HG02852 (cell line): Measurements from ENCODE around the gene KCNMA1.

Experiments
- ATAC-seq: cut with Tn5 transposase; IDR thresholded peaks from one replicate; pipeline ENCODE4 v1.9.1; 2021; ENCODE audit warnings: mild to moderate bottlenecking, moderate library complexity; ENCODE audit not compliant: unreplicated experiment

KCNMA1 gene

GRCh38 chr10:77383861-77384553, 253.6 kb downstream of the KCNMA1 start:
- ATAC-seq, result no peak

- ATAC-seq, result no peak
These were observed 255.9 kb downstream of the KCNMA1 start for GRCh38 chr10:77381750-77382149.

- no peak for ATAC-seq
These were observed 256.9 kb downstream of the KCNMA1 start for GRCh38 chr10:77380723-77381122.

- no peak for ATAC-seq
These were observed 257.4 kb downstream of the KCNMA1 start for GRCh38 chr10:77380191-77380590.

- ATAC-seq, result no peak
These were observed 258.9 kb downstream of the KCNMA1 start for GRCh38 chr10:77378366-77379349.

- no peak for ATAC-seq
These were observed 259.8 kb downstream of the KCNMA1 start for GRCh38 chr10:77377678-77378352.

GRCh38 chr10:77377034-77377433, 260.6 kb downstream of the KCNMA1 start:
- no peak for ATAC-seq

GRCh38 chr10:77374189-77374656, 263.4 kb downstream of the KCNMA1 start:
- no peak for ATAC-seq

- no peak for ATAC-seq
These were observed 265.5 kb downstream of the KCNMA1 start for GRCh38 chr10:77371848-77372799.

GRCh38 chr10:77371421-77371820, 266.2 kb downstream of the KCNMA1 start:
- ATAC-seq, result no peak

- no peak for ATAC-seq
These were observed 269.6 kb downstream of the KCNMA1 start for GRCh38 chr10:77368006-77368405.

- ATAC-seq, result no peak
These were observed 274.4 kb downstream of the KCNMA1 start for GRCh38 chr10:77363210-77363609.

- ATAC-seq, result no peak
These were observed 275.8 kb downstream of the KCNMA1 start for GRCh38 chr10:77361831-77362230.

- no peak for ATAC-seq
These were observed 276.2 kb downstream of the KCNMA1 start for GRCh38 chr10:77361426-77361825.

- no peak for ATAC-seq
These were observed 276.8 kb downstream of the KCNMA1 start for GRCh38 chr10:77360835-77361234.

GRCh38 chr10:77359950-77360520, 277.6 kb downstream of the KCNMA1 start:
- ATAC-seq, result no peak

- peak; percentile 51 for ATAC-seq
These were observed 278.3 kb downstream of the KCNMA1 start for GRCh38 chr10:77359287-77359691.

GRCh38 chr10:77358656-77359055, 279.0 kb downstream of the KCNMA1 start:
- no peak for ATAC-seq

GRCh38 chr10:77357611-77358310, 279.8 kb downstream of the KCNMA1 start:
- no peak for ATAC-seq
